ENCODE data around the gene PGPEP1.
A peak's percentile ranks its signal among the peaks of the same experiment; 100 is the strongest.
"Not testable (repeated sequence)": the region's sequence is repeated elsewhere in the genome, so short reads cannot be mapped to it uniquely, and the experiment has no call there.

Gene PGPEP1

DNA sequence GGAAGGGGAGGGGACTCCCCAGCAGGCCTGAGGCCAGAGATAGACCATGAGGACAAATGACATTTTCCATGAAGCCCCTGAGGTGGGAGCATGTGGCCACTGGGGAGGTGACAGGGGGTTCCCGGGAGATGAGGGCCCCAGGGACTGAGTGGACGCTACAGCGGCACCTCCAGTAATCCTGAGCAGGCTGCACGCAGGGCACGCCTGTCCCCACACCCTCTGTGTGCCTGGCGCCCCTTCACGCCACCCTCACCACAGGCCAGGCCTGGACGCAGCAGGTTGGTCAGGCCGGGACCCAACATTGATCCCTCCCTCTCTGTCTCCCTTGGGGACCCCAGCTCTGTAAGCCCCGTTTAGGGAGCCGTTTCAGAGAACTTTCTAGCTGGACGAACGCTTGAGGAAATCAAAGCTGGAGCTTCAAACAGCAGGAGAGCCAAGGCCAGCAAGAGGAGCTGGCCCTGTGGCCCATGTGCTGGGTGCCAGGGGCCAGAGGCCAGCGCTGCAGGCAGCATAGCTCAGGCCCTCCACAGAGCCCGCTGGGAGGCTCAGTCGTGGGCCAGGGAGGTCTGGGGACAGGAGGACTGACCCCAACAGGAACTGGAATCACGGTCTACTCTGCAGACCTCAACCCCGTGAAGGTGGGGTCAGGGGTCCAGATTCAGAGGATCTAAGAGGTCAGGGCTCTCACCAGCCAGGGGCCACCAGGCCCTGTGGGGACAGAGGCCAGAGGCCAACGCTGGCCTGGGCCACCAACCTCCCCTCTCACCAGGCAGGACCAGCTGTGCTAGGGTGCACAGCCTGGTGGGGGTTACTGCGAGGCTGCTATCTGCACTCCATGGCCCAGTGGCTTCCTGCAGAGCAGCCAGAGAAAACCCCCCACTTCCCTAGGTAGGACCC is 32.1 kb upstream of the PGPEP1 start:
- DNase-seq: no peak

DNA sequence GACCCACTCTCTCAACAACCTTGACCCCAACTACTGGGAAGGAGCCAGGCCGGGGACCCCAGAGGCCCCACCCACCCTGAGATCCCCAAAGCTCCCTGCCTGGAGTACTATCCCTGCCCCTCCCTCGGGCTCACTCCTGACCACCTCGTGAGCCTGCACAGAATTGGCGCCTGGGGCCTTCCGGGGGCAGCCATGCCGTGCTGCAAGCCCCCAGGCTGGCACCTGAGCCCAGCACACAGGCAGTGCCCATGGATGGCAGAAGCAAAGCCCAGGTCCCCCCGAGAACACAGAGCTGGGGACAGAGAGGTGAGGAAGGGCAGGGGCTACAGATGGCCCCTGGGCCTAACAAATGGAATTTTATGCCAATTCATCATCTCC is 31.5 kb upstream of the PGPEP1 start:
- no peak for DNase-seq

DNA sequence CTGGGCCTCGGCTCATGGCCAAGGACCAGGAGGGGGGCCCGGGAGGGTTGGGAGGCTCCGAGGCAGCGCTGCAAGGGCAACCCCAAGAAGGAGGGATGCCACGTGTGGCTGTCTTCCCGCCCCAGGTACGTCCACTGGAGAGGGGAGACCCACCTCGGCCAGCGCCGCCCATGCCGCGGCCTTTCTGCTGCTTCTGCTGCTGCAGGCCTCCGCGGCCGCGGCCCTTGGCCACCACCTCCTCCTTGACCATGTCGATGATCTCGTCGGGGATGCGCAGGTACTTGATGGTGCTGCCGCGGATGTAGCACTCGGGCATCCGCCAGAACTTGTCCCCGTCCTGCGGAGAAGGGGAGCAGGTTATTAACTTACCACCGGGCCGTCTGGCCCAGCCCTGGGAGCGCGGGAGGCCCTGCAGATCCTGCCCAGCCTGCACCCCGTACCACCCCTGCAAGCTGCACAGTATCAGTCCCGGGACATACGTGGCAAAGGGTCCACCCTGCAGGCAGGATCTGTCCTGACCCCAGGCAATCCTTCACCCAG is 30.8 kb upstream of the PGPEP1 start:
- DNase-seq: no peak

DNA sequence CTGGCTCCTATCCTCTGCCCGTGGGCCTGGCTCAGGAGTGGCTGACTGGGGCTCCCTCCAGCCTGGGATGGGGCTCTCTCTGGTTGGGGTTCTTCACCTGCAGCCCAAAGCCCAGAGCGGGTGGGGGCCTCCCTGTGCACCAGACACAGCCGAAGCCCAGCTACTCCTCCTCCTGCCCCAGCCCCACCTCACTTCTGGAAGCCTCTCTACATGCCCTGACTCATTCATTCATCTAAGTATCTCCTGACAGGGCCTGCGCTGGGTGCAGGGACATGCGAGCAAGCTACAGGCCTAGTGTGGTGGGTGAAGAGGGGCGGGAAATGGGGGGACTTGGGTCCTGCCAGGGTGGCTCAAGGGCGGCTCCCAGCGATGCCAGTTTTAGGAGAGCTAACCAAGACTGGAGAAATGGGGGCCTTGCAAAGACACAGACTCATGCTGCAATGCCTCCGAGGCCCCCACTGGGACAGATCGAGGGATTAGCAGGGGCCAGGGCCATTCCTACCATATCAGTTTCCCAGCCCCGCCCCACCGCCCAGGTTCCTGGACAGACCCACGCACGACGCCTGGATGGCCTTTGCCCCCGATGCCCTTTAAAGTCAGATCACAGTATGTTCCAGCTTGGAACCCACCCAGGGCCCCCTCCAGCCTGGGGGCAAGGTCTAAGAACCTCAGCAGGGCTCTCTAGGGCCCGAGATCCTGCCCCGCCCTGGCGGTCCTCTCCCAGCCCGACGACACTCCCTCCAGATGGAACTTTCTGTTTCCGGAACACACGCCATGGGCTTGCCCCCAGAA is 30.1 kb upstream of the PGPEP1 start:
- DNase-seq: no peak

DNA sequence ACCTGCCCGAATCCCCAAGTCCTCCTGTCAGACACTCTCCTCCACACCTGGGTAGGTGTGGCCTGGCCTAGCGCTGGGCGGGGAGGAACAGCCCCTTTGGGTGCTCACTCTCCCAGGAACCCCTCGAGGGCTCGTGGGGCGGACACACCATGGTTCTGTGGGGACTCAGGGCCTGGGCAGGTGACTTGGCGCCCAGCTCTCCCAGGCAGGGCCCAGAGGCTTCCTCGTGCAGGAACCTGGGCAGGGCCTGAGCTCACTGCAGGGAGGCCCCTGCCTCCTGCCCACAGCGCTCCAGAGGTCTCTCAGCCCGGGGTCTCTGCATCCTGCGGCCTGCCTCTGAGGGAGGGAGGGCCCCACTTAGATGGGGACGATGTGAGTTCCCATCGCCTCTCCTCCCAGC is 29.4 kb upstream of the PGPEP1 start:
- no peak for DNase-seq

DNA sequence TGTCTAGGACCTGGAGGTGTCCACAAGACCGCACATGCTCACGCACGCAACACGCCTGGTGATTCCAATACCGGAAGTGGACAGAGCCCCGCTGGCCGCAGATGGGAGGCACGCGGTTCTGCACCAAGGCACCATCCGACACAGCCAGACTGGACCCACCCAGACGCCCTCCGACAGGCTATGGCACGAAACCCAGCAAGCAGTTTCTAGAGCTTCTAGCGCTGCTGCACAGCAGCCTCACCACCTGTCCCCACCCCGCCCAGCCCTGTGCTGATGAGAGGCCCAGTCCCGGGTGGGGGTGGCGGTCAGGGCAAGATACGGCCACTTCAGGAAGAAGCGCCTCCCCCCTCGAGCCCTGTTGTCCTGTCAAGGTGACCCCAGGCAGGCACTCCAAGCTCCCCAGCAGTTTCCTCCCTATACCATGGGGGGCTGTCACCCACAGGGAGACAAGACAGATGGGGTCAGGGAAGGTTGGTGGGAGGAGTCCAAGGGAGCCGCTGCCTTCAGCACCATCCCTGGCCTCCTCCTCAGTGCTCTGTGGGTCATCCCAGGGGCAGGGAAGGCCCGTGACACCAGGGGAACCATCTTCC is 28.8 kb upstream of the PGPEP1 start:
- DNase-seq: no peak

DNA sequence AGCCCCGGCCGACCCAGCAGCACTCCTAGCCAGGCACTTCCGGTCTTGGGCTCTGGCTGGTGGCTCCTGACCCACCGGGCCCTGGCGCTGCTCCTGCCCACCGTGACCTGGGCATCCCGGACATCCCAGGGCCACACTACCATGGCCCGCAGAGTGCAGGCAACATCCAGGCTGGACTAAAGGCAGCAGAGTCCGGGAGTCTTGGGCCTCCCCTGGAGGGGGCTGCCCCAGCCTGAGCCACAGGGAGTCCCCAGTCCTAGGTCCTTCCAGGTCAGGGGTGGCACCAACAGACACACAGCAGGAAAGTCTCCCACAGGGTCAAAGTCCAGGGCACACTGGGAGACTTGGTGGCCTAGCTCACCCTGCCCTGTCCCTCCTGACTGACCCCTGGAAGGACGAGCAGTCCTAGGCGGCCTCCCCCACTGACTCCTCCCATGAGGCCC is 28.3 kb upstream of the PGPEP1 start:
- DNase-seq: no peak

DNA sequence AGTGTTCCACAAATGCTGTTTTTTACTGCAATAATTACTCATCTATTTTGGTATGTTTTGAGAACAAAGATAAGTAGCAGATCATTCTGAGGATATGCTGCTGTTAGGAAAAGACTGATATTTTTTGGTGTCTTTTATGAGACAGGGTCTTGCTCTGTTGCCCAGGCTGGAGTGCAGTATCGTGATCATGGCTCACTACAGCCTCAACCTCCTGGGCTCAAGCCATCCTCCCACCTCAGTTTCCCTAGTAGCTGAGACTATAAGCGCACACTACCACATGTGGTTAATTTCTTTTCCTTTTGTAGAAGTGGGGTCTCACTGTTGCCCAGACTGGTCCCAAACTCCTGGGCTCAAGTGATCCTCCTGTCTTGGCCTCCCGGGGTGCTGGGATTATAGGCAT is 27.0 kb upstream of the PGPEP1 start:
- DNase-seq: no peak

DNA sequence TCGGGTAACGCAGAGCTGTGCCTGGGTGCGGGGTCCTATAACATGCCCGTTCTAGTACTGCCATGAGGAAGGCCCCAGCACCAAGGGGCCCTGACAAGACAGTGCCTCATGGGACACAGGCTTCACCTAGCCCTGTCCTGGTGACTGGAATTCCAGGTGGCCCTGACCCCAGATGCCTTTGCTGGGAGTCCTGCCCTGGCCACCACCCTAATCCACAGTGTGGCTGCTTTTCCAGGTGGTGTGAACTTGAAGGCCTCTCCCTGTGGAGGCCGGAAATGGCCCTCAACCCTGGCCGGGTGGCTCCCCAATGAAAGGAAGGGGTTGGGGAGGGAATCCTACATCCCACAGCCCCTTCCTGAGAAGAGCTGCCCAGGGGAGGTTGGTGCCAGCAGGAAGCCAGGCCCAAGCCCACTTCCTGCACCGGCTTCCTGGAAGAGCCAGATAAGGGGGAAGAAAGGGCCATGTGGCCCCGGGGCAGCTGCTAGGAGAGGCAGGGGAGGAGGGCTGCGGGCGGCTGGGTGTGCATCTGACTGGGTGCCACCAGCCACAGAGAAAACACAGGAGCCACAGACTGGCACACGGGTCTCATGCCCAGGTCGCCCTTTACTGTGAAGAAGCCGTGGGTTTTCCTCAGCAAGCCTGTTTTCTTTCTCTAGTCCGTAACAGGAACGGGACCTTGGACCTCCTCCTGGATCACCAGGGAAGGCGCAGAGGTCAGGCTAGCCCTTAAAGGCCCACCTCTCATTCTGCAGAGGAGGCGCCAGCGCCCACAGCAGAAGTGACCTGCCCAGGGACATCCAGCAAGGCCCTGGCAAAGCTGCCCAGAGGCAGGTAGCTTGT is 22.2 kb upstream of the PGPEP1 start:
- peak; percentile 37 for DNase-seq

DNA sequence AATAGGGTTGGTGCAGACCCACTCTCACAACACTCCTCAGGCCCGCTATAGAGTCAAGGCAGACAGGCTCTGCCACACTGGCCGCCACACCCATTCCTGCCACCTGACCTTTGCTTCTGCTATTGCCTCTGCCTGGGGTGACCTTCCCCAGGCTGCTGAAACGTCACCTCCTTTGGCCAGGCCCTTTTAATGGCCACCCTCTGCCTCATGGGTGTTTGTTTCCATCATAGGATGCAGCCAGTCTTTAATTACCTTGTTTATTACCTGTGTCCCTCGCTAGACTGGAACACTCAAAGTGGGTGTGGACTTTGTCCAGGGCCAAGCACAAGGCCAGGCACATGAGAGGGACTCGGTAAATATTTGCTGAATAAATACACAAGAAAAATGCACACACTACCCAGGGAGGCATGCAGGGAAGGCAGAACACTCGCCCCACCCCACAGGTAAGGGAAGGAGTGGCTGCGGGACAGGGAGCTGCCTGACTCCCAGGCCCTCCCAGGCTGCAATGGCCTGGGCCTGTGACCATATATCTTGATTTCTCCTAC is 20.7 kb upstream of the PGPEP1 start:
- no peak for DNase-seq

DNA sequence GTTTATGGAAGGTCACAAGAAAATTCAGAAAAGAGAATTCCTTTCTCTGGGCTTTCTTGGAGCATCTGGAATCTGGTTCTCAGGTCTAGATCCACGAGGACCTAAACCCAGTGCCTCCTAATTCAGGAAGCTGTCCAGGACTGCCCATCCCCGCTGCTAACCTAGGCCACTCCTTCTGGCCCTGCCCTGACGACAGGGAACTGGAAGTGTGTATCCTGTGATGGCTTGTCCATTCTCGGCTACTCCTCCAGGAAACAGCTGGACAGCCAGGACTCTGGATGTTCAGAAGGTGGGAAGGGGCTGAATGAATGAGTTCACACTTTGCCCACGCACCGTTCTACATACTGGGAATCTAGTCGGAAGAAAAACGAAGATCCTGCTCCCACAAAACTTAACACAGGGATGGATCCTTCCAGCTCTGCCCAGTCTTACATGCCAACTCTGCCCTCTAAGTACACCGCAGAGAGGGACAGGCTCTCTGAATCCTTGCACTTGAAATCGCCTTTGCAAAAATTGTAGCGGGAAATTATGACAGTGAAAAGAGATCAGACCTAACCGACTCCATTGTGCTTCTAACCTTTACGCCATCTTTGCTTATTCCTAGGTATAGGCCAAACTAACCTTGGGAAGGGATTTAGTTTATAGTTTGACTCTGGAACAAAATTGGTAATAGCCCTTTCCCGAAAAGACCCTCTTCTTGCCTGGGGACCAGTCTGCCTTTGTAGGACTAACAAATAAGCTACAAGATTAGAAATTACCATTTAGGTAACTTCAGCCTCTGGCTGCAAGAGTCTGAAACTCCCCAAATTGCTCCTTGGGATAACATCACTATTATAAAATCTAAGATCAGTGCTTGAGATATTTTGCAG is 19.3 kb upstream of the PGPEP1 start:
- DNase-seq: no peak

DNA sequence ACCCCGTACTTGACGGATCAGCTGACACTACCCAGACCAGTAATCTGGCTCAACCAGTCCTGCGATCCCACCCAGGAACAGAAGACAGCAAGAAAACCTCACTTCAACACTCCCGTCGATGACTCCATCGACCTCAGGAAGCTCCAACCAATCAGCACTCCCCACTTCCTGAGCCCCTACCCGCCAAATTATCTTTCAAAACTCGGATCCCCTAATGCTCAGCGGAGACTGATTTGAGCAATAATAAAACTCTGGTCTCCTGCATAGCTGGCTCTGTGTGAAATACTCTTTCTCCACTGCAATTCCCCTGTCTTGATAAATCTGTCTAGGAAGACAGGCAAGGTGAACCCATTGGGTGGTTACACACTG is 18.7 kb upstream of the PGPEP1 start:
- DNase-seq: no peak

DNA sequence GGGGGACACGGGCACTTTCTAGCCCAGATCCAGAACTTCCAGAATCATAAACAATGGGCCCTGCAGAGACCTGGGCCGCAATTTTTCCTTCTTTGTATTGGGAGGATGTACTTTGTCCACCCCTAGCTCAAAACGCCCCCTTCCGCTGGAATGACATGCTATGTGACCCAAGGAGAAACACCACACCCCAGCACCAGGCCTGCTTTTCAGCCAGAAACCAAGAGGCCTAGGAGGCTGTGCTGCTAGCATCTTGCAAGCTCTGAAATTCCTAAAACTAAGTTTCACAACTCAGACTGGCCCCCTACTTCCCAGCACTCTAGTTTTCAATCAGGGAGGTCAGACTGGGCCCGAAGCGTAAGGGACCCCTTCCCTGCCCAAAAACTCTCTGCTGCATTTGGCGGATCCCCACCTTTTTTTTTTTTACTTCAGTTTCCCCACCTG is 18.1 kb upstream of the PGPEP1 start:
- no peak for DNase-seq

DNA sequence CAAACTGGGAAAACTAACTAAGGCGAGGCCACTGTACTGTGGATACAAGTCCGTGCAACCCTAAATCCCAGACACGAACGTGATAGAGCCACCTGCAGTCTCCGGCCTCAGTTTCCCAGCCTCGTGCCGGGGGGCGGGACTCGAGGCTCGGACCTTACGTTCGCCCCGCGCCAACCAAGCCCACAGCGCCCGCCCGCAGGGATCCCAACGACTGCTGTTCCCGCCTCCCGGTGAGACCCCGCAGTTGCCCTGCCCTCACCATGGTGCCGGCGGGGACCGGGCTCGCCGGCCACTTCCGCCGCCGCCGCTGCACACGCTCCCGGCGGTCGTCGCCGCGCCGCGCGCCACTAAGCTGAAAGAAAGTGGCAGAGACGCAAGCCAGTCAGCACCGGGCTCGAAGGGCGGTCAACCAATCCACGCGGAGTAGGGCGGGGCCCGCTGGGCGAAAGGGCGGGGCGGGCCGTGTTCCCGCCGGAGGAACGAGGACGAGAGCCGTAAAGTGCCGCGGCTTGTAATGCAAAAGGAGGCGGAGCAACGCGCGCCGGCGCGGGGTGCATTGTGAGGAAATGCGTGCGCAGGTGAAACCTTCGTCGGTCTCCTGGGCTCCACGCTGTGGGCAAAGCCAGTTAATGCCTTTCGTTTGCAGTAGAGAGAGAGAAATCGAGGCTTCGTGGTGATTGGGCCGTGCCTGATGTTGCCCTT is 17.5 kb upstream of the PGPEP1 start, which contains the start of gene LSM4:
Gene LSM4 (minus strand): TSS at position 318 of the 702 bp plus-strand sequence. CDS start 56 bp downstream, at position 262.
- peak; percentile 98 for DNase-seq

DNA sequence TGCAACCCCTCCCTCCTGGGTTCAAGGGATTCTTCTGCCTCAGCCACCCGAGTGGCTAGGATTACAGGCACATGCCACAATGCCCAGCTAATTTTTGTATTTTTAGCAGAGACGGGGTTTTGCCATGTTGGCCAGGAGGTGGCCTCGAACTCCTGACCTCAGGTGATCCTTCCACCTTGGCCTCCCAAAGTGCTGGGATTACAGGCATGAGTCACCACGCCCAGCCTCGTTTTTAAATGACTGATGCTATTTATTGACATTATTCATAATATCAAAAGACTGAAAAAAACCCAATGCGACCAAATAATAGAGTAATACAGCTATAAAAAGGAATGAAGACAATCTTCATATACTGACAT is 16.0 kb upstream of the PGPEP1 start:
- not testable (repeated sequence) for DNase-seq

DNA sequence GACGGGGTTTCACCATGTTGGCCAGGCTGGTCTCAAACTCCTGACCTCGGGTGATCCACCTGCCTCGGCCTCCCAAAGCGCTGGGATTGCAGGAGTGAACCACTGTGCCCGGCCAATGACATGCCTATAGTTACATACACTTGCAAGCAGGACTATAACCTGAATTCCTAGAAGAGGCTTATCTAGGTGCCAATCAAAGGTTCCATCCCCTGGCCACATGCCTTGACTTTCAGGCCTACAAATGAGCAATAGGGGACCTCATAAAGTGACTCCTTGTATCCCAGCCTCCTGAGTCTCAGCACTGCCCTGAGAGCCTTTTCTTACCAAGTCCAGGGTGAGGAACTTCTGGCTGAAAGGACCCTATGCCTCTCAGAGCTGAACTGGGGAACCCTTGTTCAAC is 13.6 kb upstream of the PGPEP1 start:
- no peak for DNase-seq

DNA sequence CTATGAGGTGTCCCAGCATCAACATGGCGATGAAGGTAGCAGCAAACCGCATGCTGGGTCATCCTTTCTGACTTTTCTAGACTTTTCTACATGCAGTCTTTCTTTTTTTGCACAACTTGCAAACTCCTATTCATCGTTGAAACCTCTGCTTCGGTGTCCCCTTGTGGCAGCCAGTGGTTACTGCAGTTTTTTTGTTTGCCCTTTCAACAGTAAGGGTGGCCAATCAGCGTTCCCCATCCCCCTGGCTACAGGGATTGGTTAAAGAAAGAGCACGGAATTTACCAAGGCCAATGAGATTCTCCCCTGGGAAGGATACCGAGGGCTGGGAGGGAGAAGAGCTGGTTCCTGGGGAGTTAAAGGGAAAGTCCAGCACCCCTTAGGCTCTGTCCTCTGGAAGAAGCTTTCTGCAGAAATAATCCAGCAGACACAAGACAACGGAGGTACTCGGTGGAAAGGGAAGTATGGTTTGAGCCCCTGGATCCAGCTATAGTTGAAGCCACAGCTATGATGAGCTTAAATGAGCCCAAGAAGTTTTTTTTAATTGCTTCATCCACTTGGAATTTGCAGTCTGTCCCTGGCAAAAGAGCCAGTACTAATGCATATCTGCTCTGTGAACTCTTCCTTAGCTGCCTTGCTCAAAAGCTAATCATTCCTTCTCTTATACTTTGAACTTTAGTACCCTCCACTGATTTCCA is 11.9 kb upstream of the PGPEP1 start:
- no peak for DNase-seq

DNA sequence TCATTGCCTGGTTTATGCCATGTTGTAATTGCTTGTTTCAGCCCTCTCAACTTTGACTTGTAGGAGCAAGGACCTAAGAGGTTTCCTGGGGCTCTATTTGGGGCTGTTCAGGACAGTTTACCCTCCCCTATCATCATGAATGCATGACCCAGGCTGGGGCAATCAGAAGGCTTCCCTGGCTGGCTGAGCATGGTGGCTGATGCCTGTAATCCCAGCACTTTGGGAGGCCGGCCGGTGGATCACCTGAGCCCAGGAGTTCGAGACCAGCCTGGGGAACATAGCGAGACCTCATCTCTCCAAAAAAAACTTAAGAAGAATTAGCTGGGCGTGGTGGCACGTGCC is 11.4 kb upstream of the PGPEP1 start:
- DNase-seq: no peak

DNA sequence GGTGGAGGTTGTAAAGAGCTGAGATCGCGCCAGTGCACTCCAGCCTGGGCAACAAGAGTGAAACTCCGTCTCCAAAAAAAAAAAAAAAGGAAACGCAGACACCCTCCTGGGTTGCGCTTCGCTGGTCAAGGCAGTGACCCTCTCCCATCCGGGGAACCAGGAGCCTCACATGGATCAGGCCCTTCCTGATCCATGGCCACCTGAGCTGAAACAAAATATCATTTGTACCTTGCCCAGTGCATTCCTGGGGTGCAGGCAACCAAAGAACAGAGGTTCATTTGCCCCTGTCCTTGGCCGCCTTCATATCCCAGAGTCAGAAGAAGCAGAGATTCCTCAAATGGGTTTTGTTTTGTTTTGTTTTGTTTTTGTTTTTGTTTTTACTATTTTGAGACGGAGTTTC is 9.5 kb upstream of the PGPEP1 start:
- no peak for DNase-seq

Data from activated gamma-delta T cell (primary cell).